Body of pancreas (tissue), 4 donors: ENCODE results near the gene KNDC1. TPM values are rescaled to one million over a fixed set of nuclear protein-coding genes. Genes with fewer than 3 reads are reported as not detected.

Experiments
- ATAC-seq: fragments of 150-250 bp; one replicate; pipeline ENCODE4 v1.9.1; 2016
- DNase-seq, 4 donors: peaks; one replicate each; pipeline ENCODE4 v3.0.0-alpha.2; 2019
- H3K27ac ChIP-seq, 4 donors: fragments of 200-600 bp; sonication (generic); 1 replicate in 3 of 4; 2 replicates in 1 of 4; pipeline versions ENCODE4 v1.5.1 to v1.6.1; 2016 to 2019; ENCODE audit warnings: mild to moderate bottlenecking in 1 of 4, mixed read lengths in 1 of 4, moderate library complexity in 1 of 4
- H3K27me3 ChIP-seq, 2 donors: fragments of 200-600 bp; sonication (generic); one replicate each; pipeline ENCODE4 v1.6.0; 2016; ENCODE audit warnings: mild to moderate bottlenecking in 1 of 2
- H3K36me3 ChIP-seq, 2 donors: fragments of 200-600 bp; sonication (generic); replicated peaks in 1 of 2; 2 replicates each; pipeline ENCODE4 v1.5.1; 2016; ENCODE audit warnings: low read depth in 2 of 2; ENCODE audit not compliant: insufficient read depth in 1 of 2
- H3K4me1 ChIP-seq: fragments of 200-600 bp; sonication (generic); one replicate; pipeline ENCODE4 v1.6.0; 2016
- H3K4me3 ChIP-seq, 2 donors: fragments of 200-600 bp; sonication (generic); 1 replicate in 1 of 2; 2 replicates in 1 of 2; pipeline ENCODE4 v1.5.1; 2016 to 2019
- H3K9me3 ChIP-seq, 3 donors: fragments of 200-600 bp; sonication (generic); 1 replicate in 2 of 3; 2 replicates in 1 of 3; pipeline ENCODE4 v1.5.1; 2016
- CTCF ChIP-seq, 7 experiments: fragments of 450-650 bp in 4 of 7; fragments of 200-600 bp in 3 of 7; sonication (generic) in 3 of 7; IDR thresholded peaks; one replicate each; pipeline ENCODE4 v1.5.1; 2016 to 2019; ENCODE audit warnings: antibody characterized with exemption in 7 of 7
- POLR2A ChIP-seq, 3 donors: fragments of 450-650 bp; IDR thresholded peaks; one replicate each; pipeline ENCODE4 v1.6.1; 2016; ENCODE audit warnings: antibody characterized with exemption in 3 of 3, mild to moderate bottlenecking in 2 of 3
- whole genome bisulfite sequencing, 2 donors: methylation state at CpG; one replicate each; pipeline ENCODE4 v1.1.5; 2017; 5-methylcytosine and 5-hydroxymethylcytosine counted together
- intact Hi-C: fragments of 100-400 bp; cut with DNase I; formaldehyde crosslinking; loops from one replicate; pipeline ENCODE4 v1.15.1; 2023
- total RNA-seq, 2 donors: library from RNA; depleted of rRNA; stranded (reverse); fragments of >200 nt; gene quantifications; one replicate each; pipeline ENCODE4 v1.1.0, GENCODE V29; 2016

The KNDC1 gene
- total RNA-seq, 2 donors from 2014 or later, result 0.52 to 3.3 TPM

GRCh38 chr10:133182791-133183645 lies 23.0 kb downstream of the KNDC1 start:
- H3K4me1 ChIP-seq, result no peaks in the 10 kb centered on the region
- no peak for DNase-seq
- no peaks in the 10 kb centered on the region for H3K36me3 ChIP-seq
- 75 to 86% methylated on average over 51 to 55 of the region's 66 CpGs for WGBS, 2 donors
- H3K4me3 ChIP-seq, result no peak overlapping the region
- TF ChIP-seq POLR2A (IDR thresholded peaks at IDR 0.05), result no peak
- TF ChIP-seq CTCF (IDR thresholded peaks at IDR 0.05), result no peak
- H3K9me3 ChIP-seq, result no peaks in the 10 kb centered on the region
- no peaks in the 10 kb centered on the region for H3K27me3 ChIP-seq
- ATAC-seq, result no peak
- no peak overlapping the region for H3K27ac ChIP-seq
- intact Hi-C loops, result no loop called here

- Histone ChIP-seq H3K36me3 (no peaks in the 10 kb centered on the region), H3K9me3 (no peaks in the 10 kb centered on the region), H3K27me3 (no peaks in the 10 kb centered on the region), H3K4me1 (no peaks in the 10 kb centered on the region), H3K27ac (no peak overlapping the region), H3K4me3 (no peak overlapping the region)
- intact Hi-C loops, result no loop called here
- no peak for ATAC-seq
- TF ChIP-seq CTCF (IDR thresholded peaks at IDR 0.05) (no peak), POLR2A (IDR thresholded peaks at IDR 0.05) (no peak)
- 65 to 74% methylated on average over 20 to 21 of the region's 21 CpGs for WGBS, 2 donors
- DNase-seq, result no peak
Observed at GRCh38 chr10:133183646-133184378, 23.8 kb downstream of the KNDC1 start.

- H3K9me3 ChIP-seq, result no peaks in the 10 kb centered on the region
- WGBS, 2 donors, result 69 to 75% methylated on average over 14 to 23 of the region's 23 CpGs
- H3K36me3 ChIP-seq, result no peaks in the 10 kb centered on the region
- H3K4me3 ChIP-seq, result no peak overlapping the region
- no peak for ATAC-seq
- intact Hi-C loops, result no loop called here
- no peak for DNase-seq
- H3K4me1 ChIP-seq, result no peaks in the 10 kb centered on the region
- no peak overlapping the region for H3K27ac ChIP-seq
- TF ChIP-seq CTCF (IDR thresholded peaks at IDR 0.05) (no peak), POLR2A (IDR thresholded peaks at IDR 0.05) (no peak)
- H3K27me3 ChIP-seq, result no peaks in the 10 kb centered on the region
Observed at GRCh38 chr10:133184591-133185244, 24.7 kb downstream of the KNDC1 start.

- no peak overlapping the region for H3K4me3 ChIP-seq
- intact Hi-C loops, result no loop called here
- H3K9me3 ChIP-seq, result no peaks in the 10 kb centered on the region
- WGBS, 2 donors, result 58 to 66% methylated on average over 9 to 10 of the region's 11 CpGs
- H3K4me1 ChIP-seq, result no peaks in the 10 kb centered on the region
- ATAC-seq, result no peak
- no peak overlapping the region for H3K27ac ChIP-seq
- H3K36me3 ChIP-seq, result no peaks in the 10 kb centered on the region
- H3K27me3 ChIP-seq, result no peaks in the 10 kb centered on the region
- no peak for DNase-seq
- no peak for TF ChIP-seq CTCF (IDR thresholded peaks at IDR 0.05)
- TF ChIP-seq POLR2A (IDR thresholded peaks at IDR 0.05), result no peak
Observed at GRCh38 chr10:133185421-133185820, 25.4 kb downstream of the KNDC1 start.
